HG03571 (cell line): Measurements from ENCODE around the gene RPS28.
"Not testable (repeated sequence)": the region's sequence is repeated elsewhere in the genome, so short reads cannot be mapped to it uniquely, and the experiment has no call there.

ENCODE experiments used
- ATAC-seq: cut with Tn5 transposase; IDR thresholded peaks from one replicate; pipeline ENCODE4 v1.9.1; 2021; ENCODE audit not compliant: unreplicated experiment

RPS28 gene

GRCh38 chr19:8321067-8321985 lies at the start of gene RPS28, which contains the start of gene NDUFA7:
TSS of gene RPS28 (plus strand) at chr19:8321496. CDS start at chr19:8321531, 35 bp downstream.
TSS of gene NDUFA7 (minus strand) at chr19:8321375. CDS start at chr19:8321358, 17 bp downstream.
- peak; percentile 65 for ATAC-seq

- ATAC-seq: not testable (repeated sequence)
These were observed 44.8 kb upstream of the RPS28 start for GRCh38 chr19:8276508-8276907.

DNA sequence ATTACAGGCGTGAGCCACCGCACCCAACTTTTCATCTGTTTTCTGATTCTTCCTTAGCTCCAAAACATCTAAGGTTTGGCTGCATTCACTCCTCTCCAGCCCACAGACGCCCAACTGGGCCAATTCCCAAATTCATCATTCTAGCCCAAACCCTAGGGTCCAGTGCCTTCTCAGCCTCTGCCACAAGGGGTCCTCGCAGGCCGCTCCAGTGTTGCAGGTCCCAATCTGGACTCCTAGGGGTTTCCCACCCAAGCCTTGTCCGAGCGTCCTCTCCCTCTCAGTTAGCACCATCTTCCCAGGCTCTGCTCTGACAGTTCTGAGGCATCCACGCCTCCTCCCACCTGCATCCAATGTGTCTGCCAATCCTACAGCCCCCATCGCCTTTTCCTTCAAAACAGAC lies 30.0 kb upstream of the RPS28 start:
- ATAC-seq: not testable (repeated sequence)

- ATAC-seq: no peak
These were observed 19.0 kb upstream of the RPS28 start for GRCh38 chr19:8302357-8302691.

- ATAC-seq: no peak
These were observed 18.6 kb upstream of the RPS28 start for GRCh38 chr19:8302734-8303133.

DNA sequence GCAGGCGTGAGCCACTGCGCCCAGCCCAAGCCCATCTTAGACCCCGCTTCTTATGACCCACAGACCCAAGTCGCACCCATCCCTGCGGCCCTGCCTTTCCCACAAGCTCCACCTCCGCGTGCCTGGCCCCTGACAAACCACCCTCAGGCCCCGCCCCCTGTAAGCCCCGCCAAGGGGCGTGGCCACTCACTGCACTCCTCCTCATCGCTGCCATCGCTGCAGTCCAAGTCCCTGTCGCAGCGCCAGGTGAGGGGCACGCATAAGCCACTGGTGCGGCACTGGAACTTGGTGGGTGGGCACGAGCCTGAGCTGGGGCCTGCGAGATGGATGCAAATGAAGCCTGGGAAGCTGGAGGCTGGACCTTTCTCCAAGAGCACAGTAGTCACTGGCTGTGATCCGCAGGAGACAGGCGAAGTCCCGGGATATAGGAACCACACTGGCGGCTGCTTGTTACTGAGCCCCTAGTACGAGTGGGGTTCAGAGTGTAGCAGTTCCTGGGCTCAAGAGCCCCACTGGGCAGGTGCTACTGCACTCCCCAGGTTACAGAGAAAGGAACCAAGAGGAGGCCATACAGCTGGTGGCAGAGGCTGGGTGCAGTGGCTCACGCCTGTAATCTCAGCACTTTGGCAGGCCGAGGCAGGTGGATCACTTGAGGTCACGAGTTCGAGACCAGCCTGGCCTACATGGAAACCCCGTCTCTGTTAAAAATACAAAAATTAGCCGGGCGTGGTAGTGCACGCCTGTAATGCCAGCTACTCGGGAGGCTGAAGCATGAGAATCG lies 16.3 kb upstream of the RPS28 start:
- ATAC-seq: no peak

GRCh38 chr19:8305798-8306197 lies 15.5 kb upstream of the RPS28 start:
- ATAC-seq: no peak

DNA sequence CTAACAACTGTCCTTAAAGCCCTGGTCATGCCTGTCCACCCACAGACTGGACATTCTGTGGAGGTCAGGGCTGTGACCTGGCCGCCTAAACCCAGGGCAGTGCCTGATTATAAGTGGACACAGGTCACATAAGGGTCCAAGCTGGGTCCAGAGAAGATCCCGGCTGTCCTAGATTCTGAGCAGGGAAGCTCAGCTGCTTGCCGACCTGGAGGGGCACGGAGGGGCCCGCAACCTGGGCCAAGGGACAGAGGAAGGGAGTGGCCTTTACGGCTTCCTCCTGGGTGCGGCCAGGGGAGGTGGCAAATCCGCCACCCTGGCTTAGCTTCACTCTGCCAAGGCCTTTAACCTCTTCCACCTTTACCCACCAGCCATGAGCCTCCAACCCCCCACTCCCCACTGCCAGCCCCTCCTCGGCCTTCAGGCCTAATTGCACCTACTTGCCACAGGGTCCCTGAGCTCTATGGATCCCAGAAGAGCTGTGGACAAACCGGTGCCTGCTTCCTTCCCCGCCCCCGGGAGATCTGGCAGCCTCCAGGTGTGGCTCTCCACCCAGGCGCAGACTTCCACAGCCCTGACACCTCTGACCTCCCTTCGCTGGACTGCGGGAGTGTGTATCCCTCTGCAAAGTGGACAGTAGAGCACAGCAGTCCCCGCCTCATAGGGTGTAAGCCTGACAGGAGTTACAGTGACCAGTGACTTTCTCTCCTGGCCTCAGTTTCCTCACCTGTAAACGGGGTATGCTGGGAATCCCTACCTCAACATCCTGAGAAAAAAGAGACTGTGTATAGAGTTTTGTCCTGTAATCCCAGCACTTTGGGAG lies 14.9 kb upstream of the RPS28 start:
- no peak for ATAC-seq

- ATAC-seq: no peak
These were observed 13.8 kb upstream of the RPS28 start for GRCh38 chr19:8307400-8307964.

DNA sequence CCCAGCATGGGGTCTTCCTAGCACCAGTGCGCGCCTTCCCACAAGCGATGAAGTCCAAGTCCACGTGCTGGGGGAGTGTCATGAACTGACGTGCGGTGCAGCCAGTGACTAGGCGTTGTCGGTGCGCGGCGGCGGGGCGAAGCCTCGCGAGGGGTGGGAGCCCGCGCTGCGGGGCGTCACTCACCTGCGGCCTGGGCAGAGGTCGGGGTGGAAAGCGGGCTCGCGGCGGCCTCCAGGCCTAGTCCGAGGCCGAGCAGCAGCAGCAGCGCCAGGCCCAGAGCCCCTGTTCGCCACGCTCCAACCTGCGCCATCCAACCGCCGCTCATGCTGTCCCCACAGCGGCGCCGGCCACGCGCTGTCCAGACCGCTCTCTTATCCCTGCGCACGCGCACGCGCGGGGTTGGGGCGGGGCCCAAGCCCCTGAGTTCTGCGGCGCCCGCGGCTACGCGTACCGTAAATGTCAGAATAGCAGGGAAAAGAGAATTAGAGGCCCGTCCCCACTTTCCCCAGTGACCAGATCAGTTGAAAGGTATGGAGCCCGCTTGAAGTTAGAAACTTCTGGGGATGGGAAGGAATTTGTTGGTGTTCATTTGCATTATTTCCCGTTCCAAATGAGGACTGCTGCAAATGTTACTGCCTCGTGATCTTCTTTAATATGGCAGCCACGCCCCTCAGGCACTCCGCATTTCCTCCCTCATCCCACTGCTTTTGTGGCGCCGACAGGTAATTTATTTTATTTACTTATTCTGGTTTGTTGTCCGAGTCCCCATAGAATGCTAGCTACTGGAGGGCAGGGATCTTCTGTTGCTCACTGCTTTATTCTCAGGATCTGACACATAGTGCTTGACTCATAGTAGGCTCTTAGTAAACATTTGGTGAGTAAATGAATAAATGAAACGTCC lies 13.1 kb upstream of the RPS28 start, which contains the start of gene CD320:
Gene CD320, minus strand, starts transcription at position 394 of the 902 bp plus-strand sequence. Its CDS starts 68 bp downstream, at position 326.
- peak; percentile 66 for ATAC-seq

DNA sequence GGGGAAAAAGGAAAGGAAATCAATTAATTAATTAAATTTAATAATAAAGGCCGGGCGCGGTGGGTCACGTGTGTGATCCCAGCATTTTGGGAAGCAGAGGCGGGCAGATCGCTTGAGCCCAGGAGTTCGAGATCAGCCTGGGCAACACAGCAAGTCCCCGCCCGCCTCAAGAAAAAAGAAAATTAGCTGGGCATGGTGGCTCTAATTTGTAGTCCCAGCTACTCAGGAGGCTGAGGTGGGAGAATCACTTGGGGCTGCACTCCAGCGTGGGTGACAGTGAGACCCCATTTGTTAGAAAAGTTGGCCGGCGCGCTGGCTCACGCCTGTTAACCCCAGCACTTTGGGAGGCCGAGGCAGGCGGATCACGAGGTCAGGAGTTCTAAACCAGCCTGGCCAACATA lies 12.4 kb upstream of the RPS28 start:
- no peak for ATAC-seq

GRCh38 chr19:8310342-8311055 lies 10.8 kb upstream of the RPS28 start:
- ATAC-seq: no peak

GRCh38 chr19:8311461-8312260 lies 9.6 kb upstream of the RPS28 start:
- no peak for ATAC-seq

DNA sequence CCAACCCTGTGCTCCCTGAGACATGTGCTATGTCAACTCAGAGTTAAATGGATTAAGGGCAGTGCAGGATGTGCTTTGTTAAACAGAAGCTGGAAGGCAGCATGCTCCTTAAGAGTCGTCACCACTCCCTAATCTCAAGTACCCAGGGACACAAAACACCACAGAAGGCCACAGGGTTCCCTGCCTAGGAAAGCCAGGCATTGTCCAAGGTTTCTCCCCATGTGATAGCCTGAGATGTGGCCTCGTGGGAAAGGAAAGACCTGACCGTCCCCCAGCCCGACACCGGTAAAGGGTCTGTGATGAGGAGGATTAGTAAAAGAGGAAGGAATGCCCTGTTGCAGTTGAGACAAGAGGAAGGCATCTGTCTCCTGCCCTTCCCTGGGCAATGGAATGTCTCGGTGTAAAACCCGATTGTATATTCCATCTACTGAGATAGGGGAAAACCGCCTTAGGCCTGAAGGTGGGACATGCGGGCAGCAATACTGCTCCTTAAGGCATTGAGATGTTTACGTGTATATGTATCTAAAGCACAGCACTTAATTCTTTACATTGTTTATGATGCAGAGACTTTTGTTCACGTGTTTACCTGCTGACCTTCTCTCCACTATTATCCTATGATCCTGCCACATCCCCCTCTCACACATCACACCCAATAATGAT lies 6.2 kb upstream of the RPS28 start:
- ATAC-seq: not testable (repeated sequence)

GRCh38 chr19:8316351-8317125 lies 4.8 kb upstream of the RPS28 start:
- ATAC-seq: no peak

- not testable (repeated sequence) for ATAC-seq
These were observed 2.5 kb upstream of the RPS28 start for GRCh38 chr19:8318835-8319234.
